Gastrocnemius medialis (tissue), 4 donors: Measurements from ENCODE around the gene PPP2R2B.

Experiments
- CTCF ChIP-seq, 5 experiments: fragments of 450-650 bp in 3 of 5; fragments of 200-600 bp in 2 of 5; sonication (generic) in 2 of 5; IDR thresholded peaks in 4 of 5; conservative IDR thresholded peaks in 1 of 5; 1 replicate in 4 of 5; 2 replicates in 1 of 5; pipeline ENCODE4 v1.5.1; 2016 to 2019; ENCODE audit warnings: antibody characterized with exemption in 5 of 5, mild to moderate bottlenecking in 3 of 5, moderate library complexity in 3 of 5
- POLR2A ChIP-seq, 2 donors: fragments of 450-650 bp; IDR thresholded peaks; one replicate each; pipeline ENCODE4 v1.6.1; 2017; ENCODE audit warnings: antibody characterized with exemption in 2 of 2, mild to moderate bottlenecking in 2 of 2, moderate library complexity in 2 of 2

- no peak for TF ChIP-seq CTCF (IDR thresholded peaks at IDR 0.05 in 4 of 5, conservative IDR thresholded peaks at IDR 0.05 in 1 of 5)
- no peak for TF ChIP-seq POLR2A (IDR thresholded peaks at IDR 0.05)
Observed at GRCh38 chr5:146889169-146889568, 10.6 kb upstream of the PPP2R2B start.
